ENCODE measurements around the gene ALK.

The ALK gene

DNA sequence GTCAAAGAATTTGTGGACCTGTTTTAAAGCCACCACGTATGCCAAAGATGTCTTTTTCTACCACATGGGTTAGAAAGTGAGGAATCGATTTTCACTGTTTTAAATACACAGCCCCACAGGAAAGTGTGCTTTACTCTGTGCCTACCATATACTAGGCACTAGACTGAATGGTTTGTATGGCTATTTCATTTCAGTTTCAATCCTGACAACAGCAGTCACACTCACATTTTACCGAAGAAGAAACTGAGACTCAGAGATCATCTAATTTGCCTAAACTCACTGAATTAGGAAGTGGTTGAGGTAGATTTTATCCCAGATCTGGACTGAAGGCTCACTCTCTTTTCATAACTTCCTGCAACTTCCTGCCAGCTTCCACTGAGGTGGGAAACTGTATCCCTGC lies 176.4 kb downstream of the ALK start:
- no peak overlapping the region for H3K4me3 ChIP-seq (ENCODE audit: low read depth, low read length)
- TF ChIP-seq, protein P1, sequence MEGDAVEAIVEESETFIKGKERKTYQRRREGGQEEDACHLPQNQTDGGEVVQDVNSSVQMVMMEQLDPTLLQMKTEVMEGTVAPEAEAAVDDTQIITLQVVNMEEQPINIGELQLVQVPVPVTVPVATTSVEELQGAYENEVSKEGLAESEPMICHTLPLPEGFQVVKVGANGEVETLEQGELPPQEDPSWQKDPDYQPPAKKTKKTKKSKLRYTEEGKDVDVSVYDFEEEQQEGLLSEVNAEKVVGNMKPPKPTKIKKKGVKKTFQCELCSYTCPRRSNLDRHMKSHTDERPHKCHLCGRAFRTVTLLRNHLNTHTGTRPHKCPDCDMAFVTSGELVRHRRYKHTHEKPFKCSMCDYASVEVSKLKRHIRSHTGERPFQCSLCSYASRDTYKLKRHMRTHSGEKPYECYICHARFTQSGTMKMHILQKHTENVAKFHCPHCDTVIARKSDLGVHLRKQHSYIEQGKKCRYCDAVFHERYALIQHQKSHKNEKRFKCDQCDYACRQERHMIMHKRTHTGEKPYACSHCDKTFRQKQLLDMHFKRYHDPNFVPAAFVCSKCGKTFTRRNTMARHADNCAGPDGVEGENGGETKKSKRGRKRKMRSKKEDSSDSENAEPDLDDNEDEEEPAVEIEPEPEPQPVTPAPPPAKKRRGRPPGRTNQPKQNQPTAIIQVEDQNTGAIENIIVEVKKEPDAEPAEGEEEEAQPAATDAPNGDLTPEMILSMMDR (IDR thresholded peaks at IDR 0.05; ENCODE audit: low read depth, low read length, missing control alignments) = no peak
- in situ Hi-C loops (cut with HindIII; ENCODE audit: low sequenced_read_pairs) = no loop called here
- no peak for DNase-seq (ENCODE audit: low read depth)

DNA sequence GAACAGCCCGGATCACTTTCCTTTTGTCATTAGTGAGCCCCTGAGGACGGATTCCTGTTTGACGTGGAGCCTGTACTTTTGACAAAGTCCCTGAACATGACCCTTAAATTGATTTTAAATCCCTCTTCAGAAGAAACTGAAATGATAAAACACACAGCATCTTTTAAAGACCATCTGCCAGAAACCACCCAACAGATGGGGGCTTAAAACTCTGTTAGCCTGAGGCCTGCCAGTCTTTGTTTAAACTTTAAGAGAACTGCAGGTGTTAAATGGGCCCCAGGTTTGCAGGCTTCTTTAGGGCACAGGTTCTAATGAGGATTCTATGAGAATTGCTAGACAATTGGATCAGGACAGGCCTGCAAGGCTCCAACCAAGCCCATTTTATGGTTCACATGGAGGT lies 177.9 kb downstream of the ALK start:
- in situ Hi-C loops (cut with HindIII; ENCODE audit: low sequenced_read_pairs) = no loop called here
- DNase-seq (ENCODE audit: low read depth) = no peak
- H3K4me3 ChIP-seq (ENCODE audit: low read depth, low read length) = no peak overlapping the region
- TF ChIP-seq, protein P1 (IDR thresholded peaks at IDR 0.05; ENCODE audit: low read depth, low read length, missing control alignments) = no peak

DNA sequence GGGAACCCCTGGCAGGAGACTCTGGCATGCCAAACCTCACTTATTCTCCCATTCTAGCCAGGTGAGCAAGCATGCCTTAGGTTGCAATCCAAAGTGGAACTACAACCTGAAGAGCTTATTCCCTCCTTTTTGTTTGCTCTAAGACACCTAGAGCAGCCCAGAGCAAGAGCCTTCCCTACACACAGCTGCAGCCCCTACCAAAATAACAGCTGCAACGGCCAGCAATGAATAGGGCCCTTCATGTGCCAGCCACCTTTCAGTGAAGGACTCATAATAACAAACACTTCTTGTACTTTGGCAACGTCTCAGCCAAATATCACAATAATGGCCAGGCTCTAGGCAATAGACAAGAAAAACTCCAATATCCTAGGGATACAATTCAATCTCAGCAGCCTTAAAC lies 178.7 kb downstream of the ALK start:
- in situ Hi-C loops (cut with HindIII; ENCODE audit: low sequenced_read_pairs) = no loop called here
- DNase-seq (ENCODE audit: low read depth) = no peak
- TF ChIP-seq, protein P1 (IDR thresholded peaks at IDR 0.05; ENCODE audit: low read depth, low read length, missing control alignments) = no peak
- no peak overlapping the region for H3K4me3 ChIP-seq (ENCODE audit: low read depth, low read length)

DNA sequence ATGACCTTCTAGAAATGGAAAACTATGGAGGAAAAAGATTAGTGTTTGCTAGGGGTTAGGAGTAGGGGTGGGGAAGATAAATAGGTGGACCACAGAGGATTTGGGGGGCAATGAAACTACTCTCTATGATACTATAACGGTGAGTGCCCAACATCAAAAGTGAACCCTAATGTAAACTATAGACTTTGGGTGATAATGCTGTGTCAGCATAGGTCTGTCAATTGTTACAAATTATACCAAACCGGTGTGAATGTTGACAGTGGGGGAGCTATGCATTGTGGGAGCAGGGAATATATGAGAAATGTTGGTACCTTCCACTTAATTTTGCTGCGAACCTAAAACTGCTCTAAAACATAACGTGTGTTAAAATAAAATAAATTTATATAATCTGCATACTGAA lies 180.3 kb downstream of the ALK start:
- no peak for DNase-seq (ENCODE audit: low read depth)
- in situ Hi-C loops (cut with HindIII; ENCODE audit: low sequenced_read_pairs) = no loop called here
- no peak overlapping the region for H3K4me3 ChIP-seq (ENCODE audit: low read depth, low read length)
- TF ChIP-seq, protein P1 (IDR thresholded peaks at IDR 0.05; ENCODE audit: low read depth, low read length, missing control alignments) = no peak

DNA sequence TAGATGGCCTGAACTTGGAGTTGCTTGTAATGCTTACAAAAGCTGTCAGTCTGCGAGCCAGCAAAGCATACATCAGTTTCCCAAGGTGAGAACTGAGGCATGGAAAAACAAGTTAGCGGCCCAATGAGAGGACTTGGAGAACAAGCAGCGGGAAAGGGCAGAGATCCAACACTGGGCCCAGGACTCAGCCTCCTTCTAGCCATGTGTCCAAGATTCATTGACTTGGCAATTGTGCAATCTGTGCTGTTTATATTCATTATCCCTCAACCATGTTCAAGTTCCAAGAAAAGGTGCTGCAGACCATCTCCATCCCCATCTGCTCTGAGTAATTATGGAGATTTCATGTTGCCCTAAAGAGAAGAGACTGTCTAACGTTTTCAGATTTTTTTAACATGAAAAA lies 187.4 kb downstream of the ALK start:
- TF ChIP-seq, protein P1 (IDR thresholded peaks at IDR 0.05; ENCODE audit: low read depth, low read length, missing control alignments) = no peak
- DNase-seq (ENCODE audit: low read depth) = no peak
- H3K4me3 ChIP-seq (ENCODE audit: low read depth, low read length) = no peak overlapping the region
- in situ Hi-C loops (cut with HindIII; ENCODE audit: low sequenced_read_pairs) = no loop called here

DNA sequence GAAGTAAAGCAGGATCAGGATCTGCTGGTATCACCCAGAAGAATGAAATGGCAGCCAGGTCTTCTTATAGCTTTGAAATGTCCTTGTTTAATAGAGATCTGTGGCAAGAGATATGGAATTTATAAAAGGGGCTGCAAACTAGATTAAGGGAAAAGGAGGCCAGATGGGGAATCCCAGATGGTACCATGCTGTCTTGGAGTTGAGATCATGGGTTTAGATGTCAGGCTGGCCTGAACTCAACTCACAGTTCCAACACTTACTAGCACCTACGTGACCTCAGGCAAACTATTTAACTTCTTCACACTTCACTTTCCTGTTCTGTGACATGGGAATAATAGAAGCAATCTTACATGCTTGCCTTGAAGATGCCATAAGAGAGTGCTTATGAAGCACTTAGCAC lies 188.2 kb downstream of the ALK start:
- in situ Hi-C loops (cut with HindIII; ENCODE audit: low sequenced_read_pairs) = no loop called here
- TF ChIP-seq, protein P1 (IDR thresholded peaks at IDR 0.05; ENCODE audit: low read depth, low read length, missing control alignments) = no peak
- H3K4me3 ChIP-seq (ENCODE audit: low read depth, low read length) = no peak overlapping the region
- no peak for DNase-seq (ENCODE audit: low read depth)

DNA sequence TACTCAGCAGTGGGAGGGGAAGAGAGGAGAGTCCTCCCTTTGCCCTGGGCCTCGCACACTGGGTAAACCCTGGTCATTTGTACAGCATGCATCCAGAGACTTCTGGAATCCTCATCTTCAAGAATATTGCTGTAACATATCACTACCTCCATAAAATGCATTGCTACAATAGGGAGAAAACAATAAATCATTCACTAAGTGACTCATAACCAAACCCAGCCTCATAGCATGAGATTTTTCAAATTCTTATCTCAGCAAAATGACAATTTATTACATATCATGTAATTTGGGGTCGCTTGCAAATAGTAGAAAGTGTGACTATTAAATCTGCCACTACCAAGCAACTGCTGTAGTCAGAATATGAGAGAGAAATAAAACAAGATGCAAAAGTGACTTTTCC lies 189.4 kb downstream of the ALK start:
- in situ Hi-C loops (cut with HindIII; ENCODE audit: low sequenced_read_pairs) = no loop called here
- no peak for DNase-seq (ENCODE audit: low read depth)
- no peak overlapping the region for H3K4me3 ChIP-seq (ENCODE audit: low read depth, low read length)
- TF ChIP-seq, protein P1 (IDR thresholded peaks at IDR 0.05; ENCODE audit: low read depth, low read length, missing control alignments) = no peak

All from astrocyte of the cerebellum (primary cell).